ENCODE results near the gene RCBTB2.

DNA sequence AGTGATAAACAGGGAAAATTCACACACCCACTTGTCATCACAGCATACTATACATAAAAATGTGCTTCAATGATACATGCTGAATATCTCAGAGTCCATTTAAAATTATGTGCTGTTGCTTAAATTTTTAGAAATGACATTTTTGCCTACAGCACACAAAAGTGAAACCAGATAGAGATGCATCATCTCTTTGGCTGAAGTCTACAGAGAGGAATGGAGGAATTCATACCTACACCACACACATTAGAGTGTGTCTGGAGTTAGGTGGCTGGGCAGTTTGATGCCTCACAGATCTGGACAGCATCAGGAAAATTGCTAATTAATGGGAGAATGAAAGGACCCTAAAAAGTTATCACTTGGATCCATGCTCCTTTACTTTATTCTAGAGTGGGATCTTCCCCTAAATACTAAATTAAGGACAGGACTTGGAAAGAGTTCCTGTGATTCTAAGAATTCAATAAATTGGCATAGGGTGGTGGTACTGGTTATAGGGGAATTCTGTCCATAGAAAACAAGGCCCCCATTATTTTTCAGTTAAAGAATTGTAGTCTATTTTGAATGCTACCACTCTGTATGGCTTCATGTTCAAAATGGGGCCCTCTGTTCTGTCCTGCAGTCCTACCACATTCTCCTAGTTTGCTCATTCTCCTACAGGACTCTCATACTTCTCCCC, 41.3 kb downstream of the RCBTB2 start:
- TF ChIP-seq, protein P1, sequence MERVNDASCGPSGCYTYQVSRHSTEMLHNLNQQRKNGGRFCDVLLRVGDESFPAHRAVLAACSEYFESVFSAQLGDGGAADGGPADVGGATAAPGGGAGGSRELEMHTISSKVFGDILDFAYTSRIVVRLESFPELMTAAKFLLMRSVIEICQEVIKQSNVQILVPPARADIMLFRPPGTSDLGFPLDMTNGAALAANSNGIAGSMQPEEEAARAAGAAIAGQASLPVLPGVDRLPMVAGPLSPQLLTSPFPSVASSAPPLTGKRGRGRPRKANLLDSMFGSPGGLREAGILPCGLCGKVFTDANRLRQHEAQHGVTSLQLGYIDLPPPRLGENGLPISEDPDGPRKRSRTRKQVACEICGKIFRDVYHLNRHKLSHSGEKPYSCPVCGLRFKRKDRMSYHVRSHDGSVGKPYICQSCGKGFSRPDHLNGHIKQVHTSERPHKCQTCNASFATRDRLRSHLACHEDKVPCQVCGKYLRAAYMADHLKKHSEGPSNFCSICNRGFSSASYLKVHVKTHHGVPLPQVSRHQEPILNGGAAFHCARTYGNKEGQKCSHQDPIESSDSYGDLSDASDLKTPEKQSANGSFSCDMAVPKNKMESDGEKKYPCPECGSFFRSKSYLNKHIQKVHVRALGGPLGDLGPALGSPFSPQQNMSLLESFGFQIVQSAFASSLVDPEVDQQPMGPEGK (CRISPR knock-in tag; IDR thresholded peaks at IDR 0.05; ENCODE audit: borderline replicate concordance): no peak
- TF ChIP-seq TOX (CRISPR knock-in tag; IDR thresholded peaks at IDR 0.05; ENCODE audit: borderline replicate concordance) (no peak), ZFP3 (CRISPR knock-in tag; IDR thresholded peaks at IDR 0.05) (no peak), ARNTL (CRISPR knock-in tag; IDR thresholded peaks at IDR 0.05; ENCODE audit: borderline replicate concordance, low read depth) (no peak)

All from SK-N-SH treated with all-trans-retinoic acid at 6 μM for 48 hours (cell line).